Cardiac fibroblast (primary cell): ENCODE measurements around the gene ABHD12.

Experiments
- DNase-seq, 2 donors: peaks; one replicate each; pipeline versions ENCODE4 v3.0.0 to v3.0.0-alpha.2; 2010; ENCODE audit warnings: low read depth in 2 of 2
- H3K4me3 ChIP-seq, 2 donors: replicated peaks in 1 of 2; 1 replicate in 1 of 2; 2 replicates in 1 of 2; pipeline ENCODE4 v1.5.1; 2011; ENCODE audit warnings: low read depth in 2 of 2, low read length in 2 of 2, mild to moderate bottlenecking in 2 of 2, moderate library complexity in 1 of 2
- CTCF ChIP-seq: IDR thresholded peaks from one replicate; pipeline ENCODE4 v1.5.1; 2011; ENCODE audit warnings: low read depth, mild to moderate bottlenecking, low read length, inconsistent platforms

Gene ABHD12

GRCh38 chr20:25292176-25292891 lies 98.3 kb downstream of the ABHD12 start:
- no peak for TF ChIP-seq CTCF
- H3K4me3 ChIP-seq, result no peak overlapping the region
- no peak for DNase-seq

GRCh38 chr20:25291432-25292133 lies 99.1 kb downstream of the ABHD12 start:
- no peak for DNase-seq
- no peak for TF ChIP-seq CTCF

GRCh38 chr20:25290646-25291431 lies 99.8 kb downstream of the ABHD12 start:
- no peak for TF ChIP-seq CTCF
- no peak for DNase-seq
- no peak overlapping the region for H3K4me3 ChIP-seq

More at GRCh38 chr20:25291432-25292133, 99.1 kb downstream of the ABHD12 start:
- no peak overlapping the region for H3K4me3 ChIP-seq

GRCh38 chr20:25289886-25290597 lies 100.6 kb downstream of the ABHD12 start:
- DNase-seq, result no peak
- TF ChIP-seq CTCF, result no peak
- no peak overlapping the region for H3K4me3 ChIP-seq

- no peak for TF ChIP-seq CTCF
- no peak for DNase-seq
Observed at GRCh38 chr20:25288291-25289181, 102.1 kb downstream of the ABHD12 start.

More at GRCh38 chr20:25288291-25289181, 102.1 kb downstream of the ABHD12 start:
- H3K4me3 ChIP-seq, result no peak overlapping the region
